Caki2 (cell line): ENCODE results near the gene VSIG10L2. TPM values are rescaled to one million over a fixed set of nuclear protein-coding genes. Genes with fewer than 3 reads are reported as not detected.
A peak's percentile ranks its signal among the peaks of the same experiment; 100 is the strongest.
"Not testable (repeated sequence)": the region's sequence is repeated elsewhere in the genome, so short reads cannot be mapped to it uniquely, and the experiment has no call there.

ENCODE experiments used
- DNase-seq: peaks from one replicate; pipeline ENCODE4 v3.0.0-alpha.2; 2015; ENCODE audit warnings: low read depth
- in situ Hi-C: cut with HindIII; loops from 2 replicates; pipeline ENCODE4 v1.10.0; 2016; ENCODE audit warnings: low sequenced_read_pairs, low pct_unique_long_range_greater_than_20kb, mixed read lengths
- total RNA-seq: library from RNA; depleted of rRNA; stranded (reverse); fragments of >200 nt; shearing (Covaris generic); gene quantifications from 2 replicates; pipeline ENCODE4 v1.2.3, GENCODE V29; 2014; ENCODE audit warnings: low replicate concordance; rRNA removed

The VSIG10L2 gene
- not detected in 2 replicates for total RNA-seq

- in situ Hi-C loops = no loop called here
- DNase-seq = peak; percentile 13
Measured at GRCh38 chr11:125945797-125946520, at the start of gene VSIG10L2. Gene VSIG10L2, plus strand, starts transcription at chr11:125946044. Its CDS starts 12 bp downstream, at chr11:125946056.

GRCh38 chr11:125901872-125902271 lies 44.0 kb upstream of the VSIG10L2 start:
- in situ Hi-C loops = no loop called here
- no peak for DNase-seq

- in situ Hi-C loops = no loop called here
- no peak for DNase-seq
Measured at GRCh38 chr11:125902277-125902926, 43.4 kb upstream of the VSIG10L2 start.

- peak; percentile 41 for DNase-seq
- in situ Hi-C loops = no loop called here
Measured at GRCh38 chr11:125902927-125903710, 42.7 kb upstream of the VSIG10L2 start, which contains the start of gene PUS3. Gene PUS3, minus strand, starts transcription at chr11:125903206. Its CDS starts 6,922 bp downstream, at chr11:125896284.

- no peak for DNase-seq
- in situ Hi-C loops = no loop called here
Measured at GRCh38 chr11:125903711-125904659, 41.9 kb upstream of the VSIG10L2 start, which contains the start of gene DDX25. Gene DDX25, plus strand, starts transcription at chr11:125904508. Its CDS starts 10 bp downstream, at chr11:125904518.

- in situ Hi-C loops = no loop called here
- DNase-seq = no peak
Measured at GRCh38 chr11:125904678-125905077, 41.2 kb upstream of the VSIG10L2 start.

- in situ Hi-C loops = no loop called here
- DNase-seq = no peak
Measured at GRCh38 chr11:125910226-125910849, 35.5 kb upstream of the VSIG10L2 start.

GRCh38 chr11:125914601-125915000 lies 31.2 kb upstream of the VSIG10L2 start:
- DNase-seq, in situ Hi-C loops: not testable (repeated sequence)

- no peak for DNase-seq
- in situ Hi-C loops = no loop called here
Measured at GRCh38 chr11:125916683-125917347, 29.0 kb upstream of the VSIG10L2 start.

GRCh38 chr11:125918140-125918840 lies 27.6 kb upstream of the VSIG10L2 start:
- no peak for DNase-seq
- in situ Hi-C loops = no loop called here

- in situ Hi-C loops = no loop called here
- DNase-seq = no peak
Measured at GRCh38 chr11:125921042-125921441, 24.8 kb upstream of the VSIG10L2 start.

- no peak for DNase-seq
- in situ Hi-C loops = no loop called here
Measured at GRCh38 chr11:125922156-125922555, 23.7 kb upstream of the VSIG10L2 start.

GRCh38 chr11:125923012-125923579 lies 22.7 kb upstream of the VSIG10L2 start:
- DNase-seq = no peak
- in situ Hi-C loops = no loop called here

- in situ Hi-C loops = no loop called here
- no peak for DNase-seq
Measured at GRCh38 chr11:125923633-125924032, 22.2 kb upstream of the VSIG10L2 start.

- no peak for DNase-seq
- in situ Hi-C loops = no loop called here
Measured at GRCh38 chr11:125924384-125925007, 21.3 kb upstream of the VSIG10L2 start.
